NB4 (cell line): ENCODE measurements around the gene OXLD1.
"Not testable (repeated sequence)": the region's sequence is repeated elsewhere in the genome, so short reads cannot be mapped to it uniquely, and the experiment has no call there.

Experiments used
- DNase-seq: peaks from one replicate; pipeline ENCODE4 v3.0.0; 2010; ENCODE audit warnings: low read depth
- H3K4me3 ChIP-seq: one replicate; pipeline ENCODE4 v1.5.1; 2011; ENCODE audit warnings: mild to moderate bottlenecking, low read depth, low read length, moderate library complexity
- MAX ChIP-seq: IDR thresholded peaks from 2 replicates; pipeline ENCODE4 v1.6.1; 2011; ENCODE audit warnings: low read depth, low read length
- MYC ChIP-seq: IDR thresholded peaks from 2 replicates; pipeline ENCODE4 v1.6.1; 2011; ENCODE audit warnings: low read depth, low read length
- POLR2A ChIP-seq: IDR thresholded peaks from 2 replicates; pipeline ENCODE4 v1.6.1; 2011; ENCODE audit warnings: mild to moderate bottlenecking; ENCODE audit not compliant: insufficient read length; ENCODE audit errors: extremely low read depth
- TF ChIP-seq, protein P1 (sequence below): IDR thresholded peaks from one replicate; pipeline ENCODE4 v1.5.1; 2012; ENCODE audit warnings: low read depth, low read length

The OXLD1 gene

DNA sequence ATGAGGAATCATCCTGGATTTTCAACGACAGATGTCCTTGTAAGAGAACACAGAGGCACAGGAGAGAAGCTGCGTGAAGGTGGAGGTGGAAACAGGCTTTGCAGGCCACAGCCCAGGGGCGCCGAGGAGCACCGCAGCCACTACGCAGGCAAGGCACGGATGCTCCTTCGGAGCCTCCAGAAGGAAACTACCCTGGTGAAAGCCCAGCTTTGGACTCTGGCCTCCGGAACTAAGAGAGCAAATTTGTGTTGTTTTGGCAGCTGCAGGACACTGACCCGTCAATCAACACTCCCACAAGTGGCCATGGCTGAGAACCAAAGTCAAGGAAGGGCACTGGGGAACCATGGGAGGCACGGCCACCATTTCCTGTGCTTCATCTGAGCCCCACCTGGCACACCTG lies 13.7 kb upstream of the OXLD1 start:
- no peak overlapping the region for H3K4me3 ChIP-seq
- DNase-seq, result no peak
- TF ChIP-seq, protein P1, sequence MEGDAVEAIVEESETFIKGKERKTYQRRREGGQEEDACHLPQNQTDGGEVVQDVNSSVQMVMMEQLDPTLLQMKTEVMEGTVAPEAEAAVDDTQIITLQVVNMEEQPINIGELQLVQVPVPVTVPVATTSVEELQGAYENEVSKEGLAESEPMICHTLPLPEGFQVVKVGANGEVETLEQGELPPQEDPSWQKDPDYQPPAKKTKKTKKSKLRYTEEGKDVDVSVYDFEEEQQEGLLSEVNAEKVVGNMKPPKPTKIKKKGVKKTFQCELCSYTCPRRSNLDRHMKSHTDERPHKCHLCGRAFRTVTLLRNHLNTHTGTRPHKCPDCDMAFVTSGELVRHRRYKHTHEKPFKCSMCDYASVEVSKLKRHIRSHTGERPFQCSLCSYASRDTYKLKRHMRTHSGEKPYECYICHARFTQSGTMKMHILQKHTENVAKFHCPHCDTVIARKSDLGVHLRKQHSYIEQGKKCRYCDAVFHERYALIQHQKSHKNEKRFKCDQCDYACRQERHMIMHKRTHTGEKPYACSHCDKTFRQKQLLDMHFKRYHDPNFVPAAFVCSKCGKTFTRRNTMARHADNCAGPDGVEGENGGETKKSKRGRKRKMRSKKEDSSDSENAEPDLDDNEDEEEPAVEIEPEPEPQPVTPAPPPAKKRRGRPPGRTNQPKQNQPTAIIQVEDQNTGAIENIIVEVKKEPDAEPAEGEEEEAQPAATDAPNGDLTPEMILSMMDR, result no peak
- TF ChIP-seq MYC, result no peak
- TF ChIP-seq MAX, result no peak
- TF ChIP-seq POLR2A, result no peak

DNA sequence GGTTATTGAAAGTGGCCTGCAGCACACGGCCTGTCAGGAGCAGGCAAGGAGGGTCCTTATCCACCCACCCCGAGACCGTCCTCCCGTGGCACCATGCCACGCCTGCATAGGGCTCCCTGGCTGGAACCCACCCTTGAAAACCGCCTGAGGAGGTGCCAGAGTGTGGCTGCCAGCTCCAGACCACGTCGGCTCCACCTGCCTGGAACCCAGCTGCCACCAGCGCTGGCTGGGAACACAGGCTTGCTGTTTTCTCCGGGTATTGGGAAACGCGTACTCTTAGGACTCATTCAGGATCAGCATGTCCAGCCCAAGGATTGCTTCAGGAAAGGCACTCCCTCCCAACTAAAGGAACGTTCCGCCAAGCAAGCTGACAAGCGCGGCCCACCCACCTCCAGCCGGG lies 10.5 kb upstream of the OXLD1 start:
- no peak overlapping the region for H3K4me3 ChIP-seq
- DNase-seq, result no peak
- no peak for TF ChIP-seq POLR2A
- TF ChIP-seq MYC, result no peak
- TF ChIP-seq, protein P1, result no peak
- no peak for TF ChIP-seq MAX

GRCh38 chr17:81675515-81676221 lies 9.3 kb upstream of the OXLD1 start:
- H3K4me3 ChIP-seq, result not testable (repeated sequence)
- peak; percentile 52 for DNase-seq

GRCh38 chr17:81673561-81674258 lies 7.3 kb upstream of the OXLD1 start:
- no peak for DNase-seq
- no peak overlapping the region for H3K4me3 ChIP-seq
- TF ChIP-seq, protein P1, result no peak
- TF ChIP-seq POLR2A, result no peak

GRCh38 chr17:81672954-81673353 lies 6.5 kb upstream of the OXLD1 start:
- DNase-seq, result no peak
- H3K4me3 ChIP-seq, result no peak overlapping the region
- TF ChIP-seq MAX (no peak), MYC (no peak), POLR2A (no peak)
- TF ChIP-seq, protein P1, result no peak

DNA sequence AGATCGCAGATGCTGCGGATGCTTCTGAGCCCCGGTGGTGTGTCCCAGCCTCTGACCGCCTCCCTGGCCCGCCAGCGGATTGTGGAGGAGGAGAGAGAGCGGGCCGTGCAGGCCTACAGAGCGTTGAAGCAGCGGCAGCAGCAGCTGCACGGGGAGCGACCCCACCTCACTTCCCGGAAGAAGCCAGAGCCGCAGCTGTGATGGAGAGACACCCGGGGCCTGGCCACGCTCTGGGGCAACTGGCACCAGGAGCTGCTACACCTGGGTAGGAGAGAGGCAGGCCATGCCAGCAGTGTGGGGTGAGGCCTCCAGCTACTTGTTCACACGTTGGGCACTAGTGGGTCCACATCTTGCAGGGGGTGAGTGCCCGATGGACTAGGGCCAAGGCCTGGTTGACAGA lies 6.1 kb upstream of the OXLD1 start:
- no peak overlapping the region for H3K4me3 ChIP-seq
- DNase-seq, result no peak
- TF ChIP-seq MYC, result no peak

- peak overlapping the region; percentile 53 for H3K4me3 ChIP-seq
- DNase-seq, result peak; percentile 62
- no peak for TF ChIP-seq POLR2A
- TF ChIP-seq, protein P1, result peak; percentile 11
- TF ChIP-seq MYC, result no peak
- TF ChIP-seq MAX, result no peak
Measured at GRCh38 chr17:81667754-81668153, 1.3 kb upstream of the OXLD1 start.
